ENCODE results near the gene TTLL5. TPM values are rescaled to one million over a fixed set of nuclear protein-coding genes. Genes with fewer than 3 reads are reported as not detected.

Gene TTLL5
- total RNA-seq, 1 donor from 2014 or later = 43.1 TPM

- Mint-ChIP-seq H3K4me3 (ENCODE audit: unreplicated experiment) (peak overlapping the region; percentile 46), H3K9me3 (ENCODE audit: unreplicated experiment) (peaks cover 8% of the 10 kb centered on the region), H3K4me1 (ENCODE audit: low read depth, unreplicated experiment) (peaks cover 19% of the 10 kb centered on the region), H3K27me3 (ENCODE audit: unreplicated experiment) (peaks cover 8% of the 10 kb centered on the region), H3K27ac (ENCODE audit: unreplicated experiment) (peak overlapping the region; percentile 81), H3K36me3 (ENCODE audit: unreplicated experiment) (peaks cover 3% of the 10 kb centered on the region)
- DNase-seq = no peak
- TF ChIP-seq, protein P1, sequence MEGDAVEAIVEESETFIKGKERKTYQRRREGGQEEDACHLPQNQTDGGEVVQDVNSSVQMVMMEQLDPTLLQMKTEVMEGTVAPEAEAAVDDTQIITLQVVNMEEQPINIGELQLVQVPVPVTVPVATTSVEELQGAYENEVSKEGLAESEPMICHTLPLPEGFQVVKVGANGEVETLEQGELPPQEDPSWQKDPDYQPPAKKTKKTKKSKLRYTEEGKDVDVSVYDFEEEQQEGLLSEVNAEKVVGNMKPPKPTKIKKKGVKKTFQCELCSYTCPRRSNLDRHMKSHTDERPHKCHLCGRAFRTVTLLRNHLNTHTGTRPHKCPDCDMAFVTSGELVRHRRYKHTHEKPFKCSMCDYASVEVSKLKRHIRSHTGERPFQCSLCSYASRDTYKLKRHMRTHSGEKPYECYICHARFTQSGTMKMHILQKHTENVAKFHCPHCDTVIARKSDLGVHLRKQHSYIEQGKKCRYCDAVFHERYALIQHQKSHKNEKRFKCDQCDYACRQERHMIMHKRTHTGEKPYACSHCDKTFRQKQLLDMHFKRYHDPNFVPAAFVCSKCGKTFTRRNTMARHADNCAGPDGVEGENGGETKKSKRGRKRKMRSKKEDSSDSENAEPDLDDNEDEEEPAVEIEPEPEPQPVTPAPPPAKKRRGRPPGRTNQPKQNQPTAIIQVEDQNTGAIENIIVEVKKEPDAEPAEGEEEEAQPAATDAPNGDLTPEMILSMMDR (IDR thresholded peaks at IDR 0.05; ENCODE audit: partially characterized antibody, unreplicated experiment) = no peak
These were observed 267.7 kb downstream of the TTLL5 start for GRCh38 chr14:75928690-75929181.

GRCh38 chr14:75933712-75934296 is 272.8 kb downstream of the TTLL5 start:
- no peak for DNase-seq
- no peaks in the 10 kb centered on the region for H3K27me3 Mint-ChIP-seq (ENCODE audit: unreplicated experiment)
- no peak overlapping the region for H3K27ac Mint-ChIP-seq (ENCODE audit: unreplicated experiment)
- no peak overlapping the region for H3K4me3 Mint-ChIP-seq (ENCODE audit: unreplicated experiment)
- H3K9me3 Mint-ChIP-seq (ENCODE audit: unreplicated experiment) = no peaks in the 10 kb centered on the region
- TF ChIP-seq, protein P1 (IDR thresholded peaks at IDR 0.05; ENCODE audit: partially characterized antibody, unreplicated experiment) = no peak
- H3K36me3 Mint-ChIP-seq (ENCODE audit: unreplicated experiment) = no peaks in the 10 kb centered on the region
- H3K4me1 Mint-ChIP-seq (ENCODE audit: low read depth, unreplicated experiment) = peaks cover 16% of the 10 kb centered on the region

DNA sequence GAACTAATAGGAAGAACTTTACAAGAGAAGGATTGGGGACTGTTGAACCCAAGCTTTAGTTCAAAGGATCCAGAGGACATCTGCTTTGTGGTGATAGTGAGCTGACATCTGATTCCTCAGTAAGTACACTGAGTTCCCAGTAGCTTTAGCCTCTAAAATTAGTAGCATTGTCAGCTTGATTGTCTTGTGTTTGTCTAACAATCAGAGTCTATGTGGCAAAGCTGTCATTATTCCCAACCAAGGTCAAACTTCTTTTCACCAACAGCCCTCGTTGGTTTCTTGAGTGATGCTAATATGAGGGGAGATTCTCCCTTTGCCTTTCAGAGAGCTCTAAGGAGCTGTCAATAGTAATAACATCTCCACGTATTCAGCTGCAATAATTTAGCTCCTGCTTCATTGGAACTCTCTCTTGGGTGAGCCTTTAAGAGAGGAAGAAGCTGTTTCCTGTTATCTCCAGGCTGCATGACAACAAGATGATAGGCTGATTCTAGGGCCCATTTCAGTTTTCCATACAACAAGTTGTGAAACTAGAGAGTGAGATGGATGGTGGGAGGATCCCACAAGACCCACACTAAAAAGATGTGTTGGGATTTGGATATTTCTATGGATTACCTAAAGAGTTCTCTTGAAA is 274.1 kb downstream of the TTLL5 start:
- Mint-ChIP-seq H3K9me3 (ENCODE audit: unreplicated experiment) (no peaks in the 10 kb centered on the region), H3K36me3 (ENCODE audit: unreplicated experiment) (no peaks in the 10 kb centered on the region), H3K4me1 (ENCODE audit: low read depth, unreplicated experiment) (peaks cover 17% of the 10 kb centered on the region), H3K4me3 (ENCODE audit: unreplicated experiment) (no peak overlapping the region), H3K27ac (ENCODE audit: unreplicated experiment) (no peak overlapping the region), H3K27me3 (ENCODE audit: unreplicated experiment) (no peaks in the 10 kb centered on the region)
- no peak for DNase-seq
- TF ChIP-seq, protein P1 (IDR thresholded peaks at IDR 0.05; ENCODE audit: partially characterized antibody, unreplicated experiment) = no peak

DNA sequence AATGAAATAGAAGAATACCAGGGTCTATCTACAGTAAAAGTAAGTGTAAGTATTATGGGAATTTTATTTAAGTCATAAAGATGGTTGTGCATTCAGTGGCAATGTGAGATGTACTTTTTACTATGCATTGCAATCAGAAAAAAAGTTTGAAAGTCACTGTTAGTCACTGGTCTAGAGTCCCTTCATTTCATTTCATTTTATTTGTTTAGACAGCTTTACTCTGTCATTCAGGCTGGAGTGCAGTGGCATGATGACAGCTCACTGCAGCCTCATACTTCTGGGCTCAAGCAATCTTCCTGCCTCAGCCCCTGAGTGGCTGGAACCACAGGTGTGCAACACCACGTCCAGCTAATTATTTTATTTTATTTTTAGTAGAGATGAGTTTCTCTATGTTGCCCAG is 278.2 kb downstream of the TTLL5 start:
- no peaks in the 10 kb centered on the region for H3K9me3 Mint-ChIP-seq (ENCODE audit: unreplicated experiment)
- no peak overlapping the region for H3K27ac Mint-ChIP-seq (ENCODE audit: unreplicated experiment)
- H3K27me3 Mint-ChIP-seq (ENCODE audit: unreplicated experiment) = no peaks in the 10 kb centered on the region
- H3K36me3 Mint-ChIP-seq (ENCODE audit: unreplicated experiment) = no peaks in the 10 kb centered on the region
- H3K4me1 Mint-ChIP-seq (ENCODE audit: low read depth, unreplicated experiment) = peaks cover 25% of the 10 kb centered on the region
- TF ChIP-seq, protein P1 (IDR thresholded peaks at IDR 0.05; ENCODE audit: partially characterized antibody, unreplicated experiment) = no peak
- no peak overlapping the region for H3K4me3 Mint-ChIP-seq (ENCODE audit: unreplicated experiment)
- no peak for DNase-seq

GRCh38 chr14:75941030-75941429 is 280.0 kb downstream of the TTLL5 start:
- H3K9me3 Mint-ChIP-seq (ENCODE audit: unreplicated experiment) = no peaks in the 10 kb centered on the region
- peaks cover 15% of the 10 kb centered on the region for H3K4me1 Mint-ChIP-seq (ENCODE audit: low read depth, unreplicated experiment)
- TF ChIP-seq, protein P1 (IDR thresholded peaks at IDR 0.05; ENCODE audit: partially characterized antibody, unreplicated experiment) = no peak
- DNase-seq = peak; percentile 46
- peak overlapping the region; percentile 83 for H3K27ac Mint-ChIP-seq (ENCODE audit: unreplicated experiment)
- H3K27me3 Mint-ChIP-seq (ENCODE audit: unreplicated experiment) = no peaks in the 10 kb centered on the region
- no peak overlapping the region for H3K4me3 Mint-ChIP-seq (ENCODE audit: unreplicated experiment)
- no peaks in the 10 kb centered on the region for H3K36me3 Mint-ChIP-seq (ENCODE audit: unreplicated experiment)
